Activated T-cell treated with anti-CD3 and anti-CD28 coated beads, Interleukin-2, amount 50 U/mL, for 1 hour (primary cell): ENCODE results near the gene TPSAB1.

Experiments
- DNase-seq: peaks from one replicate; pipeline ENCODE4 v3.0.0-alpha.2; 2020

Gene TPSAB1

DNA sequence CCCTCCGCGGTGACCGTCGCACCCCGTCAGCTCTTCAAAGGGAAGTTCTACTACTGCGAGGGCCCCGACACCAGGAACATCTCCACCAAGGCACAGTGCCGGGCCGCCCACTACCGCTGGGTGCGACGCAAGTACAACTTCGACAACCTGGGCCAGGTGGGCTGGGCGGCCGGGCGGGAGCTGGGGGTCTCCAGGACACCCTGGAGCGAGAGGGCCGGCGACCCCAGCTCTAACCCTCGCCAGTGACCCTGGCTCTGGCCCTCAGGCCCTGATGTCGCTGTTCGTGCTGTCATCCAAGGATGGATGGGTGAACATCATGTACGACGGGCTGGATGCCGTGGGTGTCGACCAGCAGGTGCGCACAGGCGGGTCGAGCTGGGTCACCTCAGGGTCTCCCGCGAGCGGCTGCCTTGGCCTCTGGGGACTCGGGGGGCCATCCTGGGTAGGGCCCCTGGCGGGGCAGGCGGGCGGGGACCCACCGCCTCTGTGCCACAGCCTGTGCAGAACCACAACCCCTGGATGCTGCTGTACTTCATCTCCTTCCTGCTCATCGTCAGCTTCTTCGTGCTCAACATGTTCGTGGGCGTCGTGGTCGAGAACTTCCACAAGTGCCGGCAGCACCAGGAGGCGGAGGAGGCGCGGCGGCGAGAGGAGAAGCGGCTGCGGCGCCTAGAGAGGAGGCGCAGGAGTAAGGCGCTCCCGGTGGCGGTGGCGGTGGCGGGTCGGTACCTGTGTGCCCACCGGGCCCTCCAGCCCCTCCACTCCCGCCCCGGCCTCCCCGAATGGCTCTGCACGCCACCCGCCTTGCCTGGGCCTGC is 28.8 kb upstream of the TPSAB1 start:
- no peak for DNase-seq

GRCh38 chr16:1212616-1213194 is 27.8 kb upstream of the TPSAB1 start:
- DNase-seq: no peak

DNA sequence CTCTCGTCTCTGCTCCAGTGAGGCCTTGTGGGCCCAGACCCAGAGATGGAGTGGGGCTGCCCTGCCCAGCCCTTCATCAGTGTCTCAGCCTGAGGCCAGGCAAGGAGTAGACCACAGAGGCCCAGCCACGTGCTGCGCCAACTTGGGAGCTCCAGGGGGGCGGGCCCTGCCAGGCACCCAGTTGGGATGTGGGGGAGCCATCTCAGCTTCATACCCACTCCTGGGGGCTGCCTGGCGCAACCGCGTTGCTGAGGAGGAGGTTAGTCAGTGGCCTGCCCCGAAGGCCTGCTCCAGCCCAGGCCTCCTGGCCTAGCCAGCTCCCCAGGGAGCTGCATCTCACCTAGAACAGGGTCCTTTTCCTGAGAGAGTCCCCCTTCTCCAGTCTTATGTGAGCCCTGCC is 27.3 kb upstream of the TPSAB1 start:
- no peak for DNase-seq

DNA sequence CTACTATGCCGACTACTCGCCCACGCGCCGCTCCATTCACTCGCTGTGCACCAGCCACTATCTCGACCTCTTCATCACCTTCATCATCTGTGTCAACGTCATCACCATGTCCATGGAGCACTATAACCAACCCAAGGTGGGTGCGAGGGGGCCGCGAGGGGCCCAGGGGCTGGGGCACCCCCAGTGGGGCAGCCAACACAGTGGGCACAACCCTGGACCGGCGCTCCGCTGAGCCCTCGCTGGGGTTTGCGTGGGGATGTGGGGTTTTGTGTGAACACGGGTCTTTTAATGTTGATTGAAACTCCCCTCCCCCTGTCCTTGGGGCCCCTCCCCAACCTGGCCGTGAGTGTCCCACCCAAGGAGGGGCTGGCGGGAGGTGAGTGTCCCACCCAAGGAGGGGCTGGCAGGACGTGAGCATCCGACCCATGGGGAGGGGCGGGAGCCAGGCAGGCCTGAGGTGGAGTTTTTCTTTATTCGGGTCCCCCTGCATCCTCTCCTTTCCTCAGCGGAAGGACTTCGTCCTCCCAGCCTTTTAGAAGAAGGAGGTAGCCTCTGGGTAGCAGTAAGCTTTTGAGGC is 26.6 kb upstream of the TPSAB1 start:
- no peak for DNase-seq

GRCh38 chr16:1214719-1215118 is 25.8 kb upstream of the TPSAB1 start:
- DNase-seq: no peak

DNA sequence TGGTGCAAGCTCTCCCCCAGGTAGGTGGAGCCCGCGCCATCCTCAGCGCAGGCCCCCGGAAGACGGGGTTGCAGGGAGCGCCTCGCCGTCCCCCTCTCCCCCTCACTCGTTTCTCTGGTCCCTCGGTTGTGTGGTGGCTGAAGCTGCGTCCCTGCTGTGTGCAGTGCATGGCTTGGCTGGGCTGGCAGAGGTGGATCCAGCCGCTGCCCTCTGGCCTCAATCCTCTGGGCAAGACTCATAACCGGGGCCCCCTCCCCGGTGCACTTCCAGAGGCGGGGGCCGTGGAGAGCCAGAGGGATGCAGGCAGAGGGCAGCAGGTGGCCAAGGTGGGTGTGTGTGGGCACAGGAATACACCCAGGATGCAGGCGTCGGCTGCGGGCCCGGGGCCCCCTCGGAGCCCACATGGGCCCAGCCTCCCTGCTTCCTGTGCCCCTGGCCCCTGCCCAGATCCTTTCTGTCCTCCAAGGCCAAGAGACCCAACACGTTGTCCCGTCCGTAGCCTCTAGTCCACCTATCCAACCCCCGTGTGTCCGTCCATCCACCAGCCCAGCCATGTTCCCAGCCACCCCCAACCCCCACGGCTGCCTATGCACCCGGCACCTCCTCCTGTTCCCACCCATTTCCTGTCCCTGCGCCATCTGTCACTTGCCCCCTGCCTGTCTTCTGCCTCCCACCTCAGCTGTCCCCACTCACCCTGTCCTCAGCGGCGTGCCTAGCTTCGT is 24.8 kb upstream of the TPSAB1 start:
- no peak for DNase-seq

GRCh38 chr16:1216296-1216619 is 24.2 kb upstream of the TPSAB1 start:
- no peak for DNase-seq

GRCh38 chr16:1216681-1217400 is 23.7 kb upstream of the TPSAB1 start:
- no peak for DNase-seq

DNA sequence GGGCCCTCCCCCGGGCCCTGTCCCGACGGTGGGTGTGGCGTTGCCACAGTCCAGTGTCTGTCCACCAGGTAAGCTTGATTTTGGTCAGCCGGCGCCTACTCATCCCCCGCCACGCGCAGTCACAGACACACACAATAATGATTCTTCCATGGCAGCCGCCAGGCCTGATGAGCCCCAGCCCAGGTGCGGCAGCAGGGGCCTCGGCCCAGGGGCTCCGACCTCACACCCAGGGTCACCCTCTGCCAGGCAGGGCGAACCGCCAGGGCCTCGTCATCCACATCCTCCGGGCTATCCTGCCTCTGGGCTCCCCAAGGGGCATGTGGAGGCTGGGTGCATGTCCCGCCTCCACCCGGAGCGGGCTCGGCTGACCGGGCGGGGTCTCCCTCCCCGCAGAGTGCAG is 23.0 kb upstream of the TPSAB1 start:
- DNase-seq: no peak

GRCh38 chr16:1218061-1218929 is 22.2 kb upstream of the TPSAB1 start:
- no peak for DNase-seq

GRCh38 chr16:1218930-1219611 is 21.4 kb upstream of the TPSAB1 start:
- DNase-seq: no peak

- no peak for DNase-seq
Observed at GRCh38 chr16:1220098-1220728, 20.3 kb upstream of the TPSAB1 start.

GRCh38 chr16:1220841-1221627 is 19.5 kb upstream of the TPSAB1 start:
- DNase-seq: no peak

- DNase-seq: no peak
Observed at GRCh38 chr16:1221628-1222552, 18.6 kb upstream of the TPSAB1 start.

DNA sequence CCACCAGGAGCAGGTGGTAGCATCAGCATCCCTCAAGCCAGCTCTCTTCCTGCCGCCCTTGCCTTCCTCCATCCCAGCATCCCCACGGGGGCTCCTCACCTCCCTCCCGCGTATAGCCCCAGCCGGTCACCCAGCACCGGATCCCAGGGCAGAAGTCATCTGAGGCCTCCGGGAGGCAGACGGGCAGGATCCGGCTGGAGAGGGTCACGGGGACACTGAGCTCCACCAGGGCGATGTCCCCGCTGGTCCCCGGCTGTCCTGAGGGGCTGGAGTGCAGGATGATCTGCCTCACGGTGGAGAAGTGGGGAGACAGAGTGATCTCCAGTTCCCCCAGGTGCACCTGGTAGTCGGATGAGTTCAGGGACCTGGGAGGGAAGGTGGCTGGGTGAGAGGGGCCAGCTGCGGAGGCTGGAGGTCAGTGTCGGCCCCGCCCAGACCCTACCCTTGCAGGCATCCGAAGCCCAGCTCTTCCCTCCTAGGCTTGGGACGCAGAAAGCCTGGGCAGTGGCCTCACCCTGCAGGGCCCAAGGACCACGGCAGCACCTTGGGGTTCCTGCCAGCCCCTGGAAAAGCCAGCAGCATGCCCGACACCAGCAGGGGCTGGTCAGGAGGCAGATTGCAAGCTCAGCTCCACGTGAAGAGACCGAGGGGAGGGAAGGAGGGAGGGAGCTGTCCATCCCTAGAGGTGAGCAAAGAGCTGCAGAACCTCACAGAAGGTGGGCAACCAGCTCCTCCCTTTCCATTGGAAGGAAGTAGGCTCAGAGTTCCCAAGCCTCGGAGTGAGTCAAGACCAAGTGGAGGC is 17.8 kb upstream of the TPSAB1 start:
- DNase-seq: no peak

GRCh38 chr16:1223355-1224214 is 16.9 kb upstream of the TPSAB1 start:
- no peak for DNase-seq

GRCh38 chr16:1224558-1224957 is 15.9 kb upstream of the TPSAB1 start:
- no peak for DNase-seq
